ENCODE measurements around the gene STUM. TPM values are rescaled to one million over a fixed set of nuclear protein-coding genes. Genes with fewer than 3 reads are reported as not detected.
A peak's percentile ranks its signal among the peaks of the same experiment; 100 is the strongest.
"Not testable (repeated sequence)": the region's sequence is repeated elsewhere in the genome, so short reads cannot be mapped to it uniquely, and the experiment has no call there.

Gene STUM, protein sequence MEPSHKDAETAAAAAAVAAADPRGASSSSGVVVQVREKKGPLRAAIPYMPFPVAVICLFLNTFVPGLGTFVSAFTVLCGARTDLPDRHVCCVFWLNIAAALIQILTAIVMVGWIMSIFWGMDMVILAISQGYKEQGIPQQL
- total RNA-seq = 0.83 TPM
- long read RNA-seq, partial matches to known transcripts = 0 of 1 reads
- long read RNA-seq, other reads (novel, unspliced or antisense) = 1 of 1 reads

- ATAC-seq (peak; percentile 77 to 81), DNase-seq (no peak)
- Histone ChIP-seq H3K27me3 (ENCODE audit: low read depth) (peaks cover 20% of the 10 kb centered on the region), H3K4me3 (peak within 1 kb of the TSS; percentile 54), H3K9me3 (no peaks in the 10 kb centered on the region), H3K27ac (no peak within 1 kb of the TSS), H3K36me3 (no peaks in the 10 kb centered on the region), H3K4me1 (peaks cover 28% of the 10 kb centered on the region)
- intact Hi-C loops (cut with DNase I) = no loop called here
- TF ChIP-seq CTCF (IDR thresholded peaks at IDR 0.05) = no peak
These were observed at the start of gene STUM for GRCh38 chr1:226548256-226549093. Gene STUM (plus strand): TSS chr1:226548764. CDS start chr1:226548905, 141 bp downstream.

GRCh38 chr1:226499699-226500098 is 48.9 kb upstream of the STUM start:
- DNase-seq; H3K27me3 ChIP-seq (ENCODE audit: low read depth); intact Hi-C loops (cut with DNase I); H3K4me3 ChIP-seq; H3K36me3 ChIP-seq; H3K9me3 ChIP-seq; H3K27ac ChIP-seq; H3K4me1 ChIP-seq; ATAC-seq: not testable (repeated sequence)

DNA sequence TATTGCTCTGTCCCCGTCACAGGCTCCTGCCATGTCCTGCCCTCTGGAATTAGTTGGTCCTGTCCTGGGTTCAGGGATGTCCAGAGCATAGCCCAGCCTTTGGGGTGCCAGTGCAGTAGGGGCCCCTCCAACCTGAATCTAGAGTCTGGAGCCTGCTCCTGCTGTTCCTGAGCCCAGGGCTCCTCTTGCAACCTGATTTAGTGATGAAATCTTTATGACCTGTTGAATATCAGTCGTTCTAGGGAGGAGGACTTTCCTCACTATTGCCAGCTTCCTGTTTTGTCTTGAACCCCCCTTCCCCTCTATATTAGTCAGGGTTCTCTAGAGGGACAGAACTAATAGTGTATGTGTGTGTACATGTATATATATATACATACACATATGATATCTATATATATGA is 42.5 kb upstream of the STUM start:
- Histone ChIP-seq H3K36me3 (no peaks in the 10 kb centered on the region), H3K27ac (no peak overlapping the region), H3K9me3 (no peaks in the 10 kb centered on the region), H3K27me3 (ENCODE audit: low read depth) (peaks cover 9% of the 10 kb centered on the region), H3K4me1 (no peaks in the 10 kb centered on the region), H3K4me3 (no peak overlapping the region)
- no peak for ATAC-seq
- no peak for DNase-seq
- no peak for TF ChIP-seq CTCF (IDR thresholded peaks at IDR 0.05)
- intact Hi-C loops (cut with DNase I) = no loop called here

DNA sequence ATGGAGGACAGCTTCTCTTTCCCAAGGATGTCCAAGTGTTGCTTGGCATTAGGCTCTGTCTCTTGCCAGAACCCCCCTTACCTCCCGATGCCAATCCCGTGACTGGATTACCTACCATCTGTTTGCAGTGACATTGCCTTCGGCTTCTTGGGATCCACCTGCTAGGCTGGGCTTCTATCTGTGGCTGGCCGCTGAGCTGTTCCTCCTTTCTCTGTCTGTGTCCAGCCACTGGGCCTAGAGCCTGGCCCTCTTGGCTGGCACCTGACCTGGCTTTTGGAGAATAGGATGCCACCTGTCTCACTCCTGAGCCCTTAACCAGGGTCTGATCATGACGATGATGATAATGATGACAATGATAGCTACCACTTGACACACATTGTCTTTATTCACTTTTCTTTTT is 41.6 kb upstream of the STUM start:
- H3K27me3 ChIP-seq (ENCODE audit: low read depth) = peaks cover 9% of the 10 kb centered on the region
- DNase-seq (no peak), ATAC-seq (no peak)
- H3K4me1 ChIP-seq = no peaks in the 10 kb centered on the region
- H3K36me3 ChIP-seq = no peaks in the 10 kb centered on the region
- no peak overlapping the region for H3K27ac ChIP-seq
- no peaks in the 10 kb centered on the region for H3K9me3 ChIP-seq
- intact Hi-C loops (cut with DNase I) = no loop called here
- no peak overlapping the region for H3K4me3 ChIP-seq
- no peak for TF ChIP-seq CTCF (IDR thresholded peaks at IDR 0.05)

GRCh38 chr1:226510453-226510852 is 38.1 kb upstream of the STUM start:
- H3K9me3 ChIP-seq = no peaks in the 10 kb centered on the region
- H3K27ac ChIP-seq = no peak overlapping the region
- no peak for TF ChIP-seq CTCF (IDR thresholded peaks at IDR 0.05)
- H3K4me3 ChIP-seq = no peak overlapping the region
- ATAC-seq (no peak), DNase-seq (no peak)
- no peaks in the 10 kb centered on the region for H3K4me1 ChIP-seq
- peaks cover 6% of the 10 kb centered on the region for H3K27me3 ChIP-seq (ENCODE audit: low read depth)
- H3K36me3 ChIP-seq = no peaks in the 10 kb centered on the region
- intact Hi-C loops (cut with DNase I) = no loop called here

DNA sequence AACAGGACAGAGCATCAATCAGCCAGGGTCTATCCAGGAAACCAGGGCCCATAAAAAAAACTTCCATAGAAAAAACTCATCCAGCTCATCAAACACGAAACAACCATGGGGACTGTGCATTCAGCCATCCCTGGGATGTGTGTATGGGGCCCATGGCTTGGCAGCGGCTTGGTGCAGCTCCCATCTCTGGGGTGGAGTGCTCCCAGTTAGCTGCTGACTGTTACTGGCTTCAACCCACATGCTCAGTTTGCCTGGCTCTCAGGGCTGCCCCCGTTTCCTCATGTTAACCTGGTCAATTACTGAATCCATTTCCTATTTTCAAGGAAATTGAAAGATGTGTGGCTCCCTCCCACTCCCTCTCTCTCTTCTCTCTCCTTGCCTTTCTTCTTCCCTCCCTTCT is 37.3 kb upstream of the STUM start:
- Histone ChIP-seq H3K9me3 (no peaks in the 10 kb centered on the region), H3K27me3 (ENCODE audit: low read depth) (no peaks in the 10 kb centered on the region), H3K36me3 (no peaks in the 10 kb centered on the region), H3K4me3 (no peak overlapping the region), H3K27ac (no peak overlapping the region), H3K4me1 (no peaks in the 10 kb centered on the region)
- TF ChIP-seq CTCF (IDR thresholded peaks at IDR 0.05) = no peak
- intact Hi-C loops (cut with DNase I) = no loop called here
- DNase-seq (no peak), ATAC-seq (no peak)
